Stimulated activated CD4-positive, alpha-beta T cell treated with anti-CD3 and anti-CD28 coated beads, Interleukin-4, amount 100 ng/mL, for 24 hours (primary cell): ENCODE measurements around the gene CFDP1.

Experiments
- DNase-seq: peaks from one replicate; pipeline ENCODE4 v3.0.0-alpha.2; 2020

Gene CFDP1

DNA sequence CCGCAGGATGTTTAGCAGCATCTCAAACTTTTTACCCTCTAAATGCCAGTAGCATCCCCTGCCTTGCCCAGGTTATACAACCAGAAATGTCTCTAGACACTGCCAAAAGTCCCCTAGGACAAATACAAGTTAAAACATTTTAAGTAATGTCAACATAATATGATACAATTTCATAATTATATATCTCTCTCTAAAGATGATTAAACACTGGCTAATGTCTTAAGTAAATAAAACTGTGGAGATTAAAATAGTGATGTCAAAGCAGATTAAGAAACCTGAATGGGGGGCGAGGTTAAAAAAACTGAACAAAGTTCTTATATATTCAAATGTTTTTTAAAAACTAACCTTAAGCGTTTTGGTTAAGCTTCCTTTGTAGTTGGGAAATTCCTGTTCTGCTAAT, 62.1 kb downstream of the CFDP1 start:
- no peak for DNase-seq

DNA sequence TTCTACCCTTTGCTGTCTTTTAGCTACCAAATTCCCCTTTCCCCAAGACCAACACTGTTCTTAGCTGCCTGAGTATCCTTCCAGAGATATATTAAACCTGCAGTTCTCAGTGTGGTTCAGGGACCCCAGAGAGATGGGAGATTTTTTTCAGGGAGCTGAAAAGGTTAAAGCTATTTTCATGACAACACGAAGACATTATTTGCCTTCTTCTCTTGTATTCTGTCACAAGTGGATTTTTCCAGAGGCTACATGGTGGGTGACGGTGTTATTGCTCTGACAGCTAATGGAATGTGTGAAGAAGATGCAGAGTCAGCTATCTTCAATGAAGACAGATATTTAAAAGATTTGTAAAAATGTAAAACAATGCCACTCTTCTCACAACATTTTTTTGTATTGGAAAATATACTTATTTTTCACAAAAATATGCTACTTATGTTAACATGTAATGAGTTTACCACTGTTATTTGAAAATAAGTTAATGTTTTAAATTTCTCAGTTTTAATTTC, 69.0 kb downstream of the CFDP1 start:
- DNase-seq: no peak

DNA sequence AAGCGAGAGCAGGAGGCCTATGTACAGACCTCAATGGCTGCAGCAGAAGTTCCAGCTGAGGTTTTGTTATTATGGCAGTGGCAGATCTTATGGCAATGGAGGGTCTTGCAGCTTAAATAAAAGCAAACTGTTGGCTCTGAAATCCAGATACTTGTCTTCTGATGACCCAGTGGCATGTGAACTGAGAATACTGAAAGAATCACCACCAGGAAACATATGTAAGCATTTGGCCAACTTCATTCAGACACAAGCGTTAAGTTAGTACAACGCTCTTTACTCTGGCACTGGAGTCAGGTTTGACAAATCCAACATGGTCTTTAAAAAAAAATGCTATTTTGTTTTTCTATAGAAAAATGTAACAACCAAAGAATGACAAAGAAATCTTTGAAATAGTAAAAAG, 70.5 kb downstream of the CFDP1 start:
- no peak for DNase-seq

DNA sequence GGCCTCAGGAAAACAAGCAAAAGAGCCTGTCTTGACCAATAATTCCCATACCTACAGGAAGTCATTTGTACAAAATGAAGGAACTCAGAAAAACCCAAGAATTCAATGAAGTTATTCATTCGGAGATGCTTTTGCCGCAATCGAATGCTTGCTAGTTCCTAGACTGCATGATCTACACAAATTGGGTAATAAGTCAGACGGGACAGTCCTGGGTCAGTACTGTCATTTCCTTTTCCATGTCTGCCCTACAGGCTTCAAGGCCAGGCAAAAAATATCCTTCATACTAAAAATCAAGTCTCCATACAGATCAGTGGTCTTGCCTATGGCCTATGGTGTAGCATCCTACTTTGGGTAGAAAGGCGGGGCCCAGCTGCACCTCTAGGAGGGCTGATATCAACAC, 71.4 kb downstream of the CFDP1 start:
- DNase-seq: no peak

DNA sequence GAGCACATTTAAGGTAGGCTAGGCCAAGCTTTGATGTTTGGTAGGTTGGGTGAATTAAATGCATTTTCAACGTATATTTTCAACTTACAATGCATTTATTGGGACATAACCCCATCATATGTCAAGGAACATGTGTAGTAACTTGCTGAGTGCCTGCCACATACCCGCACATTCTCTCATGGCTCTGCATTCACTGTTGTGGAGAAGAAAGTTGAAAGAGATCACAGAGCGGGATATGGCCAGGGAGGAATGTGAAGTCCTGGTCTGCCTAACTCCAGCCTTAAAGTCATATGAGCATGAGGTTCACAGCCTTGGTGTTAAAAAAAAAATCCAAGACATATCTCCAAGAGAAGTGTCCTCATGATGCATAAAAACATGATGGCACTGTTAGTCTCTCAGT, 79.1 kb downstream of the CFDP1 start:
- DNase-seq: no peak

DNA sequence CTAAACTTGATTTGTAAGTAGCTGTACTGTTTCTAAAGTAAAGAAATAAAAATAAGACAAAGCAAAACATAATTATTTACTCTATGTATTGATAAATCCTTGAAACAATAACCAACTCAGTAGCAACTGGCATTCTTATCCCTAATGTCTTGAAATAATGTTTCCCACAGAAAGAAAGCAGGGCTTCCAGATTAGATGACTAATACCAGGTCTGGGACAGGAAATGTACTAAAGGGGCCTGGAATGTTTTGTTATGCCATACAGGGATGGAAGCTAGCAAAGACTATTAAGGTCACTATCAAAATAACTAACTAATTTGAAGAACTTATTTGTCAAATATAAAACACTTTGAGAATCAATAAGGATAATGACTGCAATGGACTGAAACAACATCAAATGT, 82.1 kb downstream of the CFDP1 start:
- no peak for DNase-seq

DNA sequence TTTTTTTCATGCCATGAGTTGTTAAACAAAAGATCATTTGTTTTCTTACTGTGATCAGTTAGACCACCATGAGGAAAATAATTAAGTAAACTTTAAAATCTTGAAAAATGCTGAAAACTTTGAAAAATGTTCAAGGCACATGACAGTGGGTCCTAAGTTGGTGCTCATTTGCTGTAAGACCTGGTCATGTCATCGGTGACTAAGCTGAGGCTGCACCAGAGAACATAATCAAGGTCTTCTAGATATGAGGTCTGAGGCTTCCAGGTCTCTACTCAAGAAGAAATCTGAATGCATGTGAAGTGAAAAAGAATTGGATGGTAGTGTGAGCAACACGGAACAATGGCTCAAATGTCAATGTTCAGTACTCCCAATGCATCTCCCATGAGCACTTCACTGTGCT, 87.6 kb downstream of the CFDP1 start:
- no peak for DNase-seq

DNA sequence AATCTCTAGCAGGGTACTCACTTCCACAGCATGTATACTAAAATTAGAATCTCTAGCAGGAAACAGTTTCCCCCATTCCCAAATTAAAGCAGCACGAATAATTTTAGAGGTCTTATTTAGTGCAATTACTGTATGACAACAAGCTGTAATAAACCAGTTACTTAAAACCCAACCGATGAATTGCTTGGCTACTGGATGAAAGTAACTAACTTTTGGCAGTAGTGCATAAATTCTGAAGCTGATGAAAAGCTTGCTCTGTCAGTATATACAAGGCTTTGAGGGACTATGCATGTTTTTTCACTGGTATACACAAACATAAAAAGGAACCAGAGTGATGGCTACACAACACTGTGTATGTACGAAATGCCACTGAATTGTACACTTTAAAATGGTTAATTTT, 89.4 kb downstream of the CFDP1 start:
- DNase-seq: no peak

DNA sequence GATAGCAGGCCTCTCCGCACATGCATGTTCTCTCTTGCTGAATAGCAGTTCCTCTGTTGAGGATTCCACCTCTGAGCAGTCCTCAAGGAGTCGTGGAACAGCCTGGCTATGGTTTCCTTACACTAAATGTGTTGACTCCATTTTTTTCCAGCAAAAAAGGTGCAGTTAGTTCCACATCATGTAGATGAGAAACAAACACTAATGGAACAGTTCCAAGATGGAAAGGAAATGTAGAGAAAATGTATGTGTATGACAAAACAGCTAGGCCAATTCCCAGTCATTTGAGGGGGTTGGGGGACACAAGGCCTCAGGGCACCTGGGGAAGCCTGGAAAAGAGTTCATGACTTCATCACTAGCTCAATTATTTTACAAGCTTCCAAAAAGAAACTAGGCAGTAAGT, 90.0 kb downstream of the CFDP1 start:
- DNase-seq: no peak

DNA sequence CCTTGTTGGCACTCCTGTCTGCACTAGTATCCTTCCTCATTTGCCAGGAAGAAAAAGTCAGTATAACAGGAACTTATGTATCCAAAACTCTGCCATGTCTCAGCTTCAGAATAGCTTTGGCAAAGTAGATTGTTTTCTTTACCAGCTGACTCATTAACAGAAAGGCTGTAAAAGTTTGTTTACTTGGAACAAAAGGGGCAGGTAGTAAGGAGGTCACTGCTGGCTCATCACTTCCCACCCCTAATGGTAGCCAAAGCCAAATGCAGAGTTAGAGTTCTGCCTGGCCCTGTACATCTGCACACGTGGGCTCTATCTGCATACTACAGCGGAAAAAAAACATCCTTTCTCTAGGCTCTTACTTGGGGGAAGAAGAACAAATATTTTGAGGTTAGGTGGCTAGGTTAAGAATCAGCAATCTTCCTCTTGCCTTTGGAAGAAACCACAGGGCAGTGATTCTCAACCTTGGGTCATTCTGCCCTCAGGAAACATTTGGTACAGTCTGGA, 90.9 kb downstream of the CFDP1 start:
- DNase-seq: no peak

DNA sequence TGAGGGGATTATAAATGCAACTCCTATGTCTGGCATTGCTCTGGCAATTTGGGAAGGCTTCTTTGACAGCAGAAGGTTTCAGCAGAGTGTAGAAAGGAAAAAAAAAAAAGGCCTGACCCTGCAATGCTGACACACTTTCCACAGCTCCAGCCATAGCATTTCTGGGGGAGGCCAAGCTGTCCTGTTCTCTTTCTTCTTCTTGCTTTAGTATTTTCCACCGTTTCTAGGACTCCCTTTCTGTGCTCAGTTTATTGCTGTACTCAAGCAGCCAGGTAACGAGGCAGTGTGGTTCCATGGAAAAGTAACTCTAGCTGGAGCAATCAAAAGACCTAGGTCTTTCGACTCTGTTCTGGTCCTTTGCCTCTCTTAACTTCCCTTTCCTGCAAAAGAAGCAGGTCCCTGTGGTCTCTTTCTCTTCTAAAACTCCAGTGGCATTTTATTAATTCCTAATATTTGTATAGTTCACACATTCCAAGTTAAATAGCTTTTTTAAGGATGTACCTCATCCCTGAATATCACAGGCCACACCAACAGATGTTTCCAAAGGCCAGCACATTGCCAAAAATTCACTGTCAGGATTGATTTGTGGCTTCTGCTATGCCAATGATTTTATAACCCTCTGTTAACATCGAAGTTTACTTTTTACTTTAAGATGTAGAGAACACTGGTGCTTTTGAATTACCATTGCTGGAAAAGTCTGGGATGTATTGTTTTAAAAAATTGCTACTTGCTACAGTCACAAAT, 91.6 kb downstream of the CFDP1 start:
- DNase-seq: no peak

DNA sequence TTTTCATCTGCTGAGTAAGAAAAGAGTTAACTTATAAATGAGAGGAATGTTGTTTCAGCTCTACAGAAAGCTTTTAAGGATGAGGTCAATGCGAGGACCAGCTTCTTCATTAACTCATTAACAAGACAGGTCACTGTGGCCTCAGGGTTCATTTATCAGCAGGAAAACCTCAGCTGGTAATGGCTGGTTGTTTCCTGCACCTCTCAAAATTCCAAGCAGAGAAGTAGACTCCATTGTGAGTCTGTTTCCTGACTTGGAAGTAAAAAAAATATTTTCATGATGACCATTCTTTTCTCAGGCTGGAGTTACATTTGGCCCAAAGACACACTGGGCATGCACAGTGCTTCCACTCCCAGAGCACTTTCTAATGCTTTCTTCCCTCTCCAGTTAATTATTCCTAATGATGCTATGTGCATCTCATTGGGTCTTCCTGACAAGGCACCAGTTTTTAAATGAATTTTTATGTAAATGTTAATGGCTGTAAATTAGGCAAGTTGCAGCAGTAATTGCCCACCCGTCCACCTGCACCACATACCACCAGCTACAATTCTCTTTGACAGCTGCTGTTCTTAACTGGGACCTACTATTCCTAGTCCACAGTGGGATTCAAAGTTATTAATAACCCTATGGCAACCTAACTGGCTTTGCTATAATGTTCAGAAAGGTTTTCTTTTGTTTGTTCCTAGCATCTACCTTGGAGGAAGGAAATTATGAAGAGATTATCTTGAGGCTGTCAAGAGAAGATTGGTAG, 92.4 kb downstream of the CFDP1 start:
- no peak for DNase-seq

DNA sequence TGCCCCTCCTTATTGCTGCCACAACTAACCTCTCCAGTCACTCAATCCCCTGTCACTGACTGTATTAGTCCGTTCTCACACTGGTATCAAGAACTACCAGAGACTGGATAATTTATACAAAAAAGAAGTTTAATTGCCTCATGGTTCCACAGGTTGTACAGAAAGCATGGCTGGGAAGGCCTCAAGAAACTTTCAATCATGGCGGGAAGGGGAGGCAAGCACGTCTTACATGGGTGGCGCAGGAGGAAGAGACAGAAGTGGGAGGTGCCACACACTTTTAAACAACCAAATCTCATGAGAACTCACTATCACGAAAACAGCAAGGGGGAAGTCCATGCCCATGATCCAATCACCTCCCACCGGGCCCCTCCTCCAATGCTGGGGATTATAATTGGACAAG, 95.9 kb downstream of the CFDP1 start:
- no peak for DNase-seq

DNA sequence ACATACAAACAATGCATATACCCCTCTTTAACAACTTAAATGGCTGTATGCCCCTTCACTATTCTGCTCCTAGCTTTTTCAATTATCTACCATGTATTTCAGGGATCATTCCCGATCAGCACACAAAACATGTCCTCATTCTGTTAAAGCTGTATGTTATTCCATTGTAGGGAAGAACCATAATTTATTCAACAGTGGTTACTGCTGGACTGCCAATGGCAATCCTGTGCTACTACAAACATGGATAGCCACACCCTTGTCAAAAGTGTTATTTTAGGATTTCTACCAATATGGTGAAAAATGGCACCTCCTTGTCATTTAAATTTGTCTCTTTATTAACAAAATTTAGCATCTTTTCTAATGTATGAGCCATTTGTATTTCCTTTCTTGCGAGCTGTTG, 96.8 kb downstream of the CFDP1 start:
- no peak for DNase-seq

DNA sequence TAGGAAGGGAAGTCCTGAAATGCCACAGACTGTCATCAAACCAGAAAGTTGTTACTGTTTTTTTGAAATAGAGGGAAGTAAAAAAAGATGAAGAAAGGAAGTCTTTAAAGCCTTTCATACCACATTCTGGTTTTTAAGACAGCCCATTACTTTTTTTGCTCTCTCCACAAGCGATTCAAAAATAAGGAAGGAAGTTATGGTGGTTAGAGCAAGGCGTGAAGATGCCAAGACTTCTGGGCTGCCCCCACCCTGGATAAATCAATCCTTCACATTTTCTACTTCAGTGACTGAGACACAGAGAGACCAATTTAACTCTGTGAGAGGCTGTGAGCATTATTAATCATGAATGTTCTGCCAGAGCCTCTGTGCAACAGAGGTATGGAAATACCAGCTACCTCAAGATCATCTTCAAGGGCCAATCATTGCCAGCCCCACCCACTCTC, 99.6 kb downstream of the CFDP1 start:
- DNase-seq: no peak

DNA sequence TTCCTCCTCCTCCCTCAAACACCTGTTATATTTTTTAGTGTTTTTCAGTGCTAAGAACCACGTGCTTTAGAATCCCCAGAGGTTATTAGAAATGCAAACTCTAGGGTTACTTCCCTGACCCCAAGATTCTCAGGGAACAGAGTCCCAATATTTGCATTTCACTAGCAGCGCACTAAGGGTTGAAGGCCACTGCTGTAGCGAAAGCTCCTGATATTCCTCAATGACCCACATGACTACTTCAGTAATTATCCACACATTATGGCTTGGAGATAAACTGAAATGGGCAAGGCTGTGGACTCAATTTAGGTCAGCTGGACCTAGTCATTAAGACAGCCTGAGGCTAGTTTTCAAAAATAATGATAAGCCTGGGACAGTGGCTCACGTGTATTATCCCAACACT, 103.4 kb downstream of the CFDP1 start:
- no peak for DNase-seq

DNA sequence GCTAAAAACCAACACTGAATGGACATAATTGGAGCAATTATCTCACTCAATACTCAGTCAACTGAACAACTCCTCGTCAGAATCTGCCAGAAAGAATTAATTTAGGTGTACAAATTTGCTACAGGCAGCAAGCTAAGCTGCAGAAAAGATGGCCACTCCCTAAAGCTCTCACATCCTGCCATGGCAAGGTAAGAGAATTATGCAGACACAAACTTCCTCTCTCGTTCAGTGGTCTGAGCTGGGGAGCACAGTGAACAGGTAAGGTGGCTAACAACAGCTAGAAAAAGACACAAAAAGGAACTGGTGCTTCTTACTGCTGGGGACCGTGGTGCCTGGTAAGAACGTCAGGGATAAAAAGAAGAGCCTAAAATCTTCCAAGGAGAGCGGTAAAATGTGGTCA, 107.0 kb downstream of the CFDP1 start:
- DNase-seq: no peak

DNA sequence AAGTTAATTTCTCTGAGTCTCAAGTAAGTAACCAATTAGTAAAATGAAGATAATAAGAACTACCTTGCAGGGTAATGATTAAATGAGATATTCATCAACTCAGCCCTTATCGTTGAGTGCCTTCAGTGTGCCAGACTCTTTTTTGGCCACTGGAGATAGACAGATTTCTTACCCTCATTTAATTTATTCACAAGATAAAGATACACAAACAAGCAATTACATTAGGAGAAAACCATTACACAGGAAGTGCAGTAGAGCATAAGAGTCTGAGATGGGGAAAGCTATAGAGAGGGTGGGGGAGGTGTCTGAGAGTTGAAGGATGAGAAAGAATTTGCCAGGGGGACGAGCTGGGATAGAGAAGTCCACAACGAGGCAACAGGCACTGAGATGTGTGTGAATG, 109.4 kb downstream of the CFDP1 start:
- DNase-seq: no peak

DNA sequence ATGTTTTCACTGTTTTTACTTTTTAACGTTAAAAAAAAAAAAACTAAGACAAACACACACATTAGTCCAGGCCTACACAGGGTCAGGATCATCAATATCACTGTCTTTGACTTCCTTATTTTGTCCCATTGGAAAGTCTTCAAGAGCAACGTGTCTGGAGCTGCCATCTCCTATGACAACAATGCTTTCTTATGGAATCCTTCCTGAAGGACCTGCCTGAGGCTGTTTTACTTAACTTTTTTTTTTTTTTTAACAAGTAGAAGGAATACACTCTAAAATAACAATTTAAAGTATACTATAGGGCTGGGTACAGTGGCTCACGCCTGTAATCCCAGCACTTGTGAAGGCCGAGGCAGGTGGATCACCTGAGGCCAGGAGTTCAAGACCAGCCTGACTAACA, 110.1 kb downstream of the CFDP1 start:
- no peak for DNase-seq

DNA sequence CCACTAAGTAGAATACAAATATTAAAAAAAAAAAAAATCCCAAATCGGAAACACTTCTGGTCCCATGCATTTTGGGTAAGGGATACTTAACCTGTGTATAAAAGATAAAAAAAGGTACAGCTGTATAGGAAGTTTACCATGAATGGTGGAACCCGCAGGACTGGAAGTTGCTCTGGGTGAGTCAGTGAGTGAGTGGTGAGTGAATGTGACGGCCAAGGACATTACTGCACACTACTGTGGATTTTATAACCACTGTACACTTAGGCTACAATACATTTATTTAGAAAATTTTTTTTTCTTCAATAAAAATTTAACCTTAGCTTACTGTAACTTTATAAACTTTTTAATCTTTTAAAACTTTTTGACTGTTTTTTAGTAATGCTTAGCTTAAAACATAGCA, 110.6 kb downstream of the CFDP1 start:
- no peak for DNase-seq

DNA sequence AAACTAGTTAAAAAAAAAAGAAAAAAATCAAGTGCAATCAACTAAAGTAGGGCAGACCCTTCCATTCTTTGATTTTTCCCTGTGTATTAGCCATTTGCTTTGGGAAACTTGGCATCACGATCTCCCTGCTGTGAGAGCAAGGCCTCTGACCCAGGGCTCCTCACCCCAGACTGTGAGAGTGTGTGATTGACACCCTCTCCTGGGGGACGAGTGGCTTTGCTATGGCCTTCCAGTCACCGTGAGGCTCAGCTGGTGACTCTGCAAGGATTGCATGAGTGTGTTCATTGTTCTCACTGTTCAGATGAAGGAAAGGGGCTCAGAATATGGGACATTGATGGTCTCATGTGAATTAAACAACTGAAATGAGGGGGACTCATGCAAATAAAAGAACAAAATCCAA, 112.9 kb downstream of the CFDP1 start:
- no peak for DNase-seq

DNA sequence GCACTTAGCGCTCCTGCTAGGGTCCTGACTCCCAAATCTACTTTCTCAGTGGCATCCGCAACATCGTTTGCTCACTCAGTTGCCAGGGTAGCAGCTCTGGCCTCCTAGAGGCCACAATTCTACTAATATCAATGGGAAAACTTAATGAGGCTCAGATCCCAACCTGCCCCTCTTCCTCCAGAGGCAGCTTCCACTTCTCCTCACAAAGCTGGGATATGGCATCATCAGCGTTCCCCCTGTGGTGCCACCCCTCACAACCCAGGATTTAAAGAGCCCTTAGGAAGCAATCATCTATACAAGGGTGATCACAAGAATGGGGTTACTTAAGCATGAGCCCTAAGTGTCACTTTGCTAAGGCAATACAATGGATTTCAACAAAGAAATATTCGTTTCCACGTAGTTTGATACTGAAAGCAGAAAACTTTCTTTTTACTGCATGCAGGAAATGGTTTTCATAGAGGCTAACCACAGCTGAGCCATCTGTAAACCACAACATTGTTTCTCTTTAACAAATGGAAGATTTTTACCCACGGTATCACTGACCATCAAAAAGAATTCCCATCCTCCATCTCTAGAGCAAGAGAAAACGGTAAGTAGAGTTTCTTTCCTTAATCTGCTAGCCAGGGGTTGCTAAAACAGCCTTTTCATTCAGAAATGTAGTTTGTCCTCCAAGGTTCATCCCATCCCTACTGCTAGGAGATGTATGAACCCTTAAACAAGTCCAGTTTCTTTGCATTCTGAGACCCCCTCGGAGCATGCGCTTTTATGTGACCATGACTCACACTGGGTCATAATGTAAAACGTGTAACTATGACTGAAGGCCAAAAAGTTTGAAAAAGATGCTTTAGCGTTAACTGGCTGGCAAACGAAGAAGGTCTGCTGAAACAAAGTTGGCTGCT, 113.5 kb downstream of the CFDP1 start:
- DNase-seq: no peak

DNA sequence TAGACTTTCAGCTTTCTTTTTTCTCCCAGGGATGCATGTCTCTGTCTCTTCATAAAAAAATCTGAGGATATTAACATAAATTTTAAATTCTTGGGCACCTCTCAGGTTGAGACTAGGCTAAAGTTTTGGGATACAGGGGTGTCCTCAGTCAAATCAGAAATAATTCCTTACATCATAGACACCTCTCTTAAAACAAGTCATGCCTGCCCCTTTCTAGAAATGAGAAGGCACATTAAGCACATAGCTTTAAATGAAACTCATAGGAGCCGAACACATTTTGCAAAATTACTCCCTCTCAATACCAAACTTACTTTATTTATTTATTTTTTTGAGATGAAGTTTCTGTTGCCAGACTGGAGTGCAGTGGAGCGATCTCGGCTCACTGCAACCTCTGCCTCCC, 114.6 kb downstream of the CFDP1 start:
- DNase-seq: no peak
